Activated CD8-positive, alpha-beta memory T cell treated with anti-CD3 and anti-CD28 coated beads, Interleukin-2, amount 50 U/mL, for 48 hours (primary cell): ENCODE measurements around the gene PAX3.

Source experiments
- DNase-seq: peaks from one replicate; pipeline ENCODE4 v3.0.0-alpha.2; 2020

Gene PAX3

GRCh38 chr2:222264791-222265320, 33.9 kb downstream of the PAX3 start:
- no peak for DNase-seq

- no peak for DNase-seq
Measured at GRCh38 chr2:222261504-222261903, 37.3 kb downstream of the PAX3 start.

- no peak for DNase-seq
Measured at GRCh38 chr2:222257645-222258044, 41.2 kb downstream of the PAX3 start.

- DNase-seq, result no peak
Measured at GRCh38 chr2:222256250-222256649, 42.5 kb downstream of the PAX3 start.

GRCh38 chr2:222255090-222255489, 43.7 kb downstream of the PAX3 start:
- no peak for DNase-seq

- DNase-seq, result no peak
Measured at GRCh38 chr2:222250313-222250712, 48.5 kb downstream of the PAX3 start.

- DNase-seq, result no peak
Measured at GRCh38 chr2:222249444-222249843, 49.4 kb downstream of the PAX3 start.

GRCh38 chr2:222248818-222249217, 50.0 kb downstream of the PAX3 start:
- no peak for DNase-seq

- no peak for DNase-seq
Measured at GRCh38 chr2:222248256-222248655, 50.5 kb downstream of the PAX3 start.

- no peak for DNase-seq
Measured at GRCh38 chr2:222242532-222242931, 56.3 kb downstream of the PAX3 start.

GRCh38 chr2:222241128-222241870, 57.5 kb downstream of the PAX3 start:
- DNase-seq, result no peak

- DNase-seq, result no peak
Measured at GRCh38 chr2:222240676-222241049, 58.1 kb downstream of the PAX3 start.

GRCh38 chr2:222239945-222240675, 58.7 kb downstream of the PAX3 start:
- DNase-seq, result no peak

GRCh38 chr2:222239091-222239490, 59.7 kb downstream of the PAX3 start:
- no peak for DNase-seq

- no peak for DNase-seq
Measured at GRCh38 chr2:222238072-222238471, 60.7 kb downstream of the PAX3 start.

- no peak for DNase-seq
Measured at GRCh38 chr2:222232839-222233238, 66.0 kb downstream of the PAX3 start.

GRCh38 chr2:222232372-222232771, 66.4 kb downstream of the PAX3 start:
- no peak for DNase-seq

- no peak for DNase-seq
Measured at GRCh38 chr2:222228054-222228453, 70.7 kb downstream of the PAX3 start.

- no peak for DNase-seq
Measured at GRCh38 chr2:222218786-222219185, 80.0 kb downstream of the PAX3 start.

- no peak for DNase-seq
Measured at GRCh38 chr2:222217712-222218111, 81.1 kb downstream of the PAX3 start.

GRCh38 chr2:222214885-222215284, 83.9 kb downstream of the PAX3 start:
- DNase-seq, result no peak

GRCh38 chr2:222213049-222213448, 85.7 kb downstream of the PAX3 start:
- DNase-seq, result no peak

- no peak for DNase-seq
Measured at GRCh38 chr2:222212571-222212970, 86.2 kb downstream of the PAX3 start.

- no peak for DNase-seq
Measured at GRCh38 chr2:222208010-222208690, 90.6 kb downstream of the PAX3 start.
